ENCODE data around the gene SPC25.
"Not testable (repeated sequence)": the region's sequence is repeated elsewhere in the genome, so short reads cannot be mapped to it uniquely, and the experiment has no call there.

The SPC25 gene

DNA sequence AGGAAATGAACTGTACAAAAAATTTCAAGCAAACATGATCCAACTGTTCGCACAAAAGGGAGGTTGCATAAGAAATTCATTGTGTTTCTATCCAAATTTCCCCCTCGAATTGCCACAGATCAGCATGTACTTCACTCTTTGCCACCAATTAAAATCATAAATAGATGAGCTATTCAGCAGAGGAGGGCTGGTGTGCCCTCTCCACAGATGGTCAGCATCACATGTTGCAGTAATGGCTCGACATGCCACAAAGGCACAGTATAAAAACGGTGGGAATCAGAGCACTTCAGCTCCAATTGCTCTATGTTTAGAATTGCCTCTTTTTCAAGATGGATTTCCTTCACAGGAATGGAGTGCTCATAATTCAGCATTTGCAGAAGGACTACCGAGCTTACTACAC, 10.8 kb upstream of the SPC25 start, which contains the start of gene G6PC2:
G6PC2 (plus strand) TSS at position 289 of the 400 bp plus-strand sequence; CDS start at position 330, 41 bp downstream.
- no peak for DNase-seq

DNA sequence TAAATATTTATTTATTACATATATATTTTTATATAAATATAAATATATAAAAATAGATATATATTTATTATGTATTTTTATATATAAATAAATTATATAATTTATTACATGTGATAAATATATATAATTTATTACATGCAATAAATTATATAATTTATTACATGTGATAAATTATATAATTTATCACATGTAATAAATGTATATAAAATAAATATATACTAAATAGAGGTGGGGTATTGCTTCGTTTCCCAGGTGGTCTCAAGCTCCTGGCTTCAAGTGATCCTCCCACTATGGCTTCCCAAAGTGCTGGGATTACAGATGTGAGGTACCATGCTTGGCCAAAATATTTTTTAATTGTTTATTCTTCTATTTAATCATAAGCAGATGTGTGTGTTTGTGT, 7.2 kb upstream of the SPC25 start:
- DNase-seq, result no peak

DNA sequence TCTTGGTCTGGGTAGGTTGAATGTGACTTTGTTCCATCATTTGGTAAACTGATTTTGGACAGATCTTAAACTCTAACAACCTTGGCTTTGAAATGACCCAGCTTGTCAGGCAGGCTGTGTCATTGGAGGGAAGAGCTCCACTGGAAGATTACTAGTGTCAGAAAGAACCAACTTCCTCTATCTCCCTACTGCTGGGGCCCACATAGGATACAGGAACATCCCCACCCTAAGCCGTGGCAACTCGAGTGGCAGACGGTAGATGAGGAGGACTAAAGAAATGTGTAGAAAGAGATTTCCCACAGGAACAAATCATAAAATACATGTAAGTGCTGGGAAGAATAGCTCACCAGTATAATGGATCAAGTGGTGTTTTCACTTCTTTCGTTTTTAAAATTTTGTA, 6.6 kb upstream of the SPC25 start:
- DNase-seq, result no peak

DNA sequence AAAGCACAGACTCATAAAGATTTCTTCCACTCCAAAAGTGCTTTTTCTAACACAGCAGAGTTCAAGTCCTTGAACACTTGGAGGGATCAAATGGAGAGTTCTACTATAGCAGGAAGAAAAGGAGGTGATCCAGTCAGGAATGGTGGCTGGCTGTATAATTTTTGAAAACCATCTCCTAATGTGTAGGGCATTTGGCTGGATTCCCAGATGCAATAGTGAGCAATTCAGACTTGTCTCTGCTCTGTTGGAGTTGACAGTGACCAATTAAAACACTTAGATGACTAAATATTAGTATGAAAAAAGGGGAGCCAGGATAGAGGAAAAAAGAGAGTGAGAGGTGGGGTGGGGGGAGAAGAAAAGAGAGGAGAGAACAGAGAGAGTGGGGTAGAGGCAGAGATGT, 5.5 kb upstream of the SPC25 start:
- DNase-seq, result no peak

DNA sequence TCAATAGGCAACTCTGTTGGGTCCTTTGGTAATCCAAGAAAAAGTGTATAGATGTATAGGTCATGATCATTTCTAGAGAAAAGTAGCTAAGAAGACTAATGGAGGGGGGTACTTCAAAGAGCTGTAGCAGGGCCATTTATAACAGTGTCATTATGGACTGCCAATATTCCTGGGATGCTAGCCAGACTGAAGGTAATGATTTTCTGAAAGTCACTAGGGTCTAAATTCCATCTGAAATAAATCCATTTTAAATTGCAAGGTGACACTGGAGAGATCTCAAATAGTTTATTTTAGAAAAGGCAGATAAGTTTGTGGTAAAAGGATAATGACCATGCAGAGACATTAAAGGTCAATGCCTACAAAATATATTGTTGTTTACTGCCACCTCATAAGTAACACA, 4.5 kb upstream of the SPC25 start:
- no peak for DNase-seq

DNA sequence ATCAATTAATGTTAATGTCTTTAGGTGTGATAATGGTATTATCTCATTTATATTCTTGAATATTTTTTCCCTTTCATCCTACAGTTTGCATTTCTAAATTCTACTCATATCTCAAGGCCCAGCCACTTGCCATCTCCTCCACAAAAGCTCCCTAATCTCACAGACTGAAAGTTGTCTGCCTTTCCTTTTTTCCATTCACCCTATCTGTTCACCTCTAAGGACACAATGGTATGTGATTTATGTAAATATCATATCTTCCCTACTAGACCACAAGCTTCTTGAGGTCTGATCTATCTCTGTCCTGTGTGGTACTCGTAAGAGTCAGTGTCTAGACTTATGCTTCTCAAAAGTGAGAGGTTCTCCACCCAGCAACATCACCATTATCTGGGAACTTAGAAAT, 3.9 kb upstream of the SPC25 start:
- DNase-seq, result no peak

DNA sequence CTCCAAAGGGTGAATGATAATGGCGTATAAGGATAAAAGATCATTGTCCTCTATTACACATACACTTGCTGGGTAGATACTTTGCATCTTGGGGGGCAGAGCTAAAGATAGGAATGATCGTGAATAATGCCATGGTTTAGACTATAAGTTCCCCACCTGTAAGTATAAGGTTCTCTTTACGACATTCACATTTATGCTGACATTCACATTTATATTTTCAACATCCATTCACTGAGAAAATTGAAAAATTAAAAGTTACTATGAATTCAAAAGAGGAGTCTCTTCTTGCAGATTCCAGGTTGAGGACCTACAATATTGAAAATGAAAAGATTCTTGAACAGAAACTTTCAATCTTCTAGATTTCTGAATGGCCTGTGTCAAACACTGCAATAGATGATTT, 2.1 kb upstream of the SPC25 start:
- DNase-seq, result no peak

DNA sequence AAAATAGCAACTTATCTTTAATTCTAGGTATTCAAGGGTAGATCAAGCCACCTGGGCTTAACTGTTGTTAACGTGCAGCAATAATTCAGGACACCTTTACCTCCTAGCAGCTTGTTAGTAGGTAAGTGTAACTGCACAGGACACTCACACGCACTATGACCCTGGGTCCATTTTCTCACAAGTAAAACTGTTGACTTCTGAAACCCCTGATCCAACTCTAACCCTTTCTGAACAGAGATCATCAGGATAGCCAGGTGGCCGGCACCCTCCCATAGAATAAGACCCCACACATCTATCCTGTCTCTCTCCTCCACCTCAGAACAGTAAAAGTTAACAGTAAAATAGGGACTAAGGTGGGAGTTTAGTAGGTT, 610 bp downstream of the SPC25 start:
- DNase-seq, result no peak

DNA sequence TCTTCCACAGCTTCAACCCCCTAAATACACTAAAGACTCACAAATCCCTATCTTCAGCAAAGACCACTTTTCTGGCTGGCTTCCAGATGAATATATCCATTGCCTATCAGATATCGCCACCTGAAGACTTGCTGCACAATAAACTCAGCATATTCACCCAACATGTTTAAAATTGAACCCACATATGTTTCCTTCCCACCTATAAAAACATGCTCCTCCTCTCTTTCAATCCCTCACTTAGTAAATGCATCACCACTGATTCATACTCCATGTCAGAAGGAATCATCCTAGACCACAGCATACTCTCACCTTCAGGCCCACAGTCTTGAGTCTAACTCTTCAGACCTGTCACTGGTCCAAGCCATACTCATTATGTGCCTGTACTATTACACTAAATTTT, 5.3 kb downstream of the SPC25 start:
- DNase-seq, result no peak

DNA sequence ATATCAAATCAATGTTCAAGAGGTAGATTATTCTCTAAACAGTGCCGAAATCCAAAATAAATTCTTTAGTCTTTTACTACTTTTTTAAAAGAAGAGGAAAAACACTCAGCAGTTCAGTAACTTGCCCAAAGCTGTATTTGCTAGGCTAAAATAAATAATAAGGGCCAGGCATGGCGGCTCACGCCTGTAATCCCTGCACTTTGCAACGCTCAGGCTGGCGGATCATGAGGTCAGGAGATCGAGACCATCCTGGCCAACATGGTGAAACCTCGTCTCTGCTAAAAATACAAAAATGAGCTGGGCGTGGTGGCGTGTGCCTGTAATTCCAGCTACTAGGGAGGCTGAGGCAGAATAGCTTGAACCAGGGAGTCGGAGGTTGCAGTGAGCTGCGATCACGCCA, 8.1 kb downstream of the SPC25 start:
- DNase-seq, result not testable (repeated sequence)

DNA sequence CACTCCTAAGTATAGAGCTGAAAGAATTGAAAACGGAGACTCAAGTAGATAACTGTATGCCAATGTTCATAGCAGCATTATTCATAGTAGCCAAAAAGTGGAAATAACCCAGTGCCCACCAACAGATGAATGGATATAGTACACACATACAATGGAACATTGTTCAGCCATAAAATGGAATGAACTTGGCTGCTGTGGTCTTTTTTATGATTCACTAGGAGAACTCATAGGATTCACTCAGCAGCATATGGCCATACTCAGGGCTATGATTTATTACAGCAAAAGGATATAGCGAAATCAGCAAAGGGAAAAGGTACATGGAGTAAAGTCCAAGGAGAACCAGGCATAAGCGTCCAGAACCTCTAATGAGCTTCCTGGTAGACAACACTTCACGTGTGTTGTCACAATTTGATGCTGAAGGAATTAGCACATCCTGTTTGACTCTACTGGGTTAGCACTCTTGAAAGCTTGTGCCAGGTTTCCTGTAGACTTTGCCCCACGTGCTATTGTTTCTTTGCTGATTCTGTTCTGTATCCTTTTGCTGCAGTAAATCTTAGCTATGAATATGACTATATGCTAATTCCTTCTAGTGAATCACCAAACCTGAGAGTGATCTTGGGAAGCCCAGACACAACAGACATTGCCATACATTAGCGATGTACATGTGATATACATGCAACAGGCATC, 15.7 kb downstream of the SPC25 start:
- DNase-seq, result no peak

DNA sequence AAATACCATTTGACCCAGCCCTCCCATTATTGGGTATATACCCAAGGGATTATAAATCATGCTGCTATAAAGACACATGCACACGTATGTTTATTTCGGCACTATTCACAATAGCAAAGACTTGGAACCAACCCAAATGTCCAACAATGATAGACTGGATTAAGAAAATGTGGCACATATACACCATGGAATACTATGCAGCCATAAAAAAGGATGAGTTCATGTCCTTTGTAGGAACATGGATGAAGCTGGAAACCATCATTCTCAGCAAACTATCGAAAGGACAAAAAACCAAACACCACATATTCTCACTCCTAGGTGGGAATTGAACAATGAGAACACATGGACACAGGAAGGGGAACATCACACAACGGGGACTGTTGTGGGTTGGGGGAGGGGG, 19.4 kb downstream of the SPC25 start:
- not testable (repeated sequence) for DNase-seq

DNA sequence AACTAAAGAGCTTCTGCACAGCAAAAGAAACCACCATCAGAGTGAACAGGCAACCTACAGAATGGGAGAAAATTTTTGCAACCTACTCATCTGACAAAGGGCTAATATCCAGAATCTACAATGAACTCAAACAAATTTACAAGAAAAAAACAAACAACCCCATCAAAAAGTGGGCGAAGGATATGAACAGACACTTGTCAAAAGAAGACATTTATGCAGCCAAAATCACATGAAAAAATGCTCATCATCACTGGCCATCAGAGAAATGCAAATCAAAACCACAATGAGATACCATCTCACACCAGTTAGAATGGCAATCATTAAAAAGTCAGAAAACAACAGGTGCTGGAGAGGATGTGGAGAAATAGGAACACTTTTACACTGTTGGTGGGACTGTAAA, 19.9 kb downstream of the SPC25 start:
- not testable (repeated sequence) for DNase-seq

DNA sequence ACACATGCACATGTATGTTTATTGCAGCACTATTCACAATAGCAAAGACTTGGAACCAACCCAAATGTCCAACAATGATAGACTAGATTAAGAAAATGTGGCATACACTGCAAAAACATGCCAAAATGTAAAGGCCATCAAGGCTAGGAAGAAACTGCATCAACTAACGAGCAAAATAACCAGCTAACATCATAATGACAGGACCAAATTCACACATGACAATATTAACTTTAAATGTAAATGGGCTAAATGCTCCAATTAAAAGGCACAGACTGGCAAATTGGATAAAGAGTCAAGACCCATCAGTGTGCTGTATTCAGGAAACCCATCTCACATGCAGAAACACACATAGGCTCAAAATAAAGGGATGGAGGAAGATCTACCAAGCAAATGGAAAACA, 23.1 kb downstream of the SPC25 start:
- not testable (repeated sequence) for DNase-seq

DNA sequence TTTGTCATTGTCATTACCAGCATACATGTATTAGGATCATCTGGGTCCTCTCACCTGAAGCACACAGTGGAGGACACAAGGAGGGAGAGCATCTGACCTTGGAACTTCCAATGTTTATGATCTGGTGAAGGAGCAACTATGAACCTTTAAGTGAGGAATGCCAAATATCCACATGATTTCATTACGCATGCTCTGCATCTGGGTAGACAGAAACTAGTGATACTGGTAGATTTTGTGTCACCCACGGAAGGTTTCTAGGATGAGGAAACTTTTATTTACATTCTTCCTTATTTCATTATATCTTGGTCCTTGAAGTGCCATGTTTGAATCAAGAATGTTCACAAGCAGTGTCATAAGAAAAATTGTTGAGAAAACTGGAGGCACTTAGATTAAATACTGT, 32.1 kb downstream of the SPC25 start:
- DNase-seq, result no peak

DNA sequence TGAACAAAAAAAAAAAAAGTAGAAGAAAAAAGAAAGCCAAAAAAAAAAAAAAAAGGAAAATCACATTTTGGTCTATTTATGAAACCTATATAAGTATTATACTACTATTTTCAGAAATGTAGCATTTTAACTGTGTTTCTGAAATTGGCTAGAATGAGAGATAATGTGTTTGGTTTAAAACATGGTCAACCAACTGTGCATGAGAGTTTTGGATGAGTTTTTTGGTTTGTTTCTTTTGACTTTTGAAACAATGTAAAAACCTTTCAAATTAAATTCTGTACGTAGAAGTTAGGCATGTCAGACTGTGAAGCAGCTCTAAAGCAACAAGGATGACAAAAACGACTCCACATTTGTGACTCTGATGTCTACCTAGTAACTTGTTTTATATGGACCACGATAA, 34.6 kb downstream of the SPC25 start:
- no peak for DNase-seq

DNA sequence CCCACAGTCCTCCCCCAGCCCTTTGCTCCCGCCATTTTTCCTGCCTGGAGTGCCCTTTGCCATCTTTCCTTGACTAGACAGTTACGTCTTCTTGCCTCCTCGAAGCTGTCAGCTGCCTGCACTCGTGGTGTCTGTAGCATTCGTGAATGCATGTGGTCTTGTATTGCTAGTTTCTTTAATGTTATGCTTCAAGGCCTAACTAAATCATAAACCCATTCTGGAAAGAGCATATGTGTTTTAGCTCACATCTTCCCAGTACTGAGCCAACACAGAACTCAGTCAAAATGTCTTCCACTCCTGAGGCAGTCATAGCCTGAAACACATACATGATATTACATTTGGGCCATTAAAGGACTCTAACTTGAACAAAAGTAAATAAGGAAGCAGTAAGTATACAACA, 35.6 kb downstream of the SPC25 start:
- no peak for DNase-seq

DNA sequence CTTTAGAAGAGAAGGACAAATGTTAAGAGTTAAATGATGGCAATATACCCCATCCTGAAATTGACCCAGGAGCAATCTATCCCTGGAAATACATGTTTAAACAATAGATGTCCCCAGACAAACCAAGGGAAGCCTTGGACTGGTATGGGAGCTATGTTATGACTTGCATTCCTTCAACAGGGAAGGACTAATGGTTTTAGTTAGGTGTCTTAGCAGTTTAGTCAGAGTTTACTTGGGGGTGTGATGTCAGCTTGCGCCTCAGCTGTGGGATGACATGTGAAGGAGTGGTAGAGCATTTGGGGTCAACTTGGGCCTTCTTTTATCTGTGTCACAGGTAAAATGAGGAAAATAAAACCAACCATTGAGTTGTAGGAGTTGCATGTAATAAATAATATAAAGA, 36.8 kb downstream of the SPC25 start:
- DNase-seq, result no peak

DNA sequence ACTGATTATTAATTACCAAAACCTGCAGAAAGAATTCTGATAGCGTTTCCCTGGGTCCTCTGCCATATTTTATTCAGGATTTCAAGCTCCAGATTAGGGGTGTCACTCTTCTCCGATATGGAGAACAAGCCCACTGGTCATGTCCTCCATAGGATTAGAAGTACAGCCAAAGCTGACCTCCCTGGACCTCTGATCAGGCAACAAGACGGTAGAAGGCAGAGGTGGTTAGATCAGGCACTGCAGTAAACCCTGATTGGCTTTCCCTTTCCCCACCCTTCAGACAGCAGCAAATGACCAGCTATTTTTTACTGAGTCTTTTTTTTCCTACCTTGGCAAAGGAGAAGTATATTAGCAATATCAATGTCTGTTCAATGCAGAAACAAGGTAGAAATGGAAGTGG, 37.7 kb downstream of the SPC25 start:
- no peak for DNase-seq

DNA sequence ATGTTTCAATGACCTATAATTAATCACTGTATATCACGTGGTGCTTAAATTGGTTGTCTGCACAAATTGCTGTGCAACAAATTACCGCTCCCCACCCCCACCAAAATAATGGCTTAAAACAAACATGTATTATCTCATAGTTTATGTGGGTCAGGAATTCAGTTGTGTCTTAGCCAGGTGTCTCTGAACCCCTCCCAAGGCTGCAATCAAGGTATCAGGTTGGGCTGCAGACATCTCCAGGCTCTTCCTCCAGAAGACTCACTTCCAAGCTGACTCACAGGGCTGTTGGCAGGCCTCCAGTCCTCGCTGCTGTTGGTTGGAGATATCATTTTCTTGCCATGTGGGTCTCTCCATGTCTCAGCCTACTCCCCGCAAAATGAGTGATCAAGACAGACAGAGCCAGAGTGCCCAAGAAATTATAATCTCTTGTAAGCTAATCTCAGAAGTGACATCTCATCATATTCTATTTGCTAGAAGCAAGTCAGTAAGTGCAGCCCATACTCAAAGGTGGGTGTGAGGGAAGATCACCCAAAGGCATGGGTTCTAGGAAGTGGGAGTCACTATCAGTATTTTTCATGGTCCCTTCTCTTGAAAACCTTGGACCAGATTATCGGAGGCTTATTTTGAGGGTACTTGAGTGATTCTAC, 38.4 kb downstream of the SPC25 start:
- no peak for DNase-seq

DNA sequence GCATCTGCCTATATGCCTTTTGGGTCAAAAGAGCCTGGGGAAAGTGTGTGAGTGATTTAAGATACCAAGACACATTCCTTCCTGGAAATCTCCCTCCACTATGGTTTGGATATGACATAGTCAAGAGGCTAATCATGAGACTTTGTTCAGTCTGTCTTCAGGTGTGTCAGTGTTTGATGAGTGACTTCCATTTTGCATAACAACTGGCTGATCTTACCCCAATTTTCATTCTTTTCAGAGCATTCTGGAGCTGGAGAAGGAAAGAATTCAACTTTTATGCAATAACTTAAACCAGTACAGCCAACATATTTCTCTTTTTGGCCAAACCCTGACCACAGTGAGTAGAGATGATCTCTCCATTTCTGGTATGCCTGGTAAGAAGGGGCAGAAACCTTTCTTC, 39.4 kb downstream of the SPC25 start:
- no peak for DNase-seq

DNA sequence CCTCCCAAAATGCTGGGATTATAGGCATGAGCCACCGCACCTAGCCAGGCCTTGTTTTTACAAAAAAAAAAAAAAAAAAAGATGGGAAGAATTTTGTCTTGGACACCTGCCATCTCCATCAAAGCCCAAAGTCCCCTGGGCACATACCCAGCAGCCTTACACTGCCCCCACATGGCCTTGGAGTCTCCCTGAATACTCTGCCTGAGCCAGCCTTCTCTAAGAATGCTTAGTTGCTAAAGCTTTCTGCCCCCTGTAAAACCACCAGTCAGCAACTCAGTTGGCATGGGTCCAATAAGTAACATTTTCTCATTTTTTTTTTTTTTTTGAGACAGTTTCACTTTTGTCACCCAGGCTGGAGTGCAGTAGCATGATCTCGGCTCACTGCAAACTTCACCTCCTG, 40.6 kb downstream of the SPC25 start:
- no peak for DNase-seq

DNA sequence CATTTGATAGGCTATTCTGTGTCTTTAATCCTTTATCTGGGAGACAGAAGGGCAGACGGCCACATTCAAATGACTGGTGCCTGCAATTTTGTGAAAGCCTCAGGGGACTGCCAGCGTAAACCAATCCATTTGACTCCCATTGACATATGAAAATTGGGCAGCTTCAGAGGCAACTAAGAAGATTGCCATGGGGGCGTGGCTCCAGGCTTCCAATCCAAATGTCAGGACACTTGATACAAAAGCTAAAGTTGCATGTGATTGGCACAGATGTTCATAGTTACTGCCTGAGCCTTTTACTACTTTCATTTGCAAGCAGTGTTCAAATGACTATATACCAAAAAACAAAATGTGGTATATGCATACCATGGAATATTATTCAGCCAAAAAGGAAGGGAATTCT, 42.0 kb downstream of the SPC25 start:
- DNase-seq, result no peak

DNA sequence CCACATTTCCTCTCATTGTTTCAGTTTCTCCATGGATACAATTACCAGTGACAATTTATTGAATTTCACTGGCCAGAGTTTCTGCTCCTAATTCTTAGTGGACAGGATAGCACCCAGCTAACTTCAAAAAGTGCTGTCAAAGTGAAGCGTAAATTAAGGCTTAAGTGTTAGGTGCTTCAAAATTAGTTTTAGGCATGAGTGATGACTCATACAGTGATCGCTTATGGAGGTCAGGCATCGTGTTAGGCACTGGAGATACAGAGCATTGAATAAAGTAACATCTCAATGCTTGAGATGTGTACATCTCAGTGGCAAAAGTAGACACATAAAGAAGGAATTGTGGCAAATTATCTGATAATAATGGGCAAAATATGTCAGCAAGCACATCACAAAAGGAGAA, 47.0 kb downstream of the SPC25 start:
- DNase-seq, result no peak

DNA sequence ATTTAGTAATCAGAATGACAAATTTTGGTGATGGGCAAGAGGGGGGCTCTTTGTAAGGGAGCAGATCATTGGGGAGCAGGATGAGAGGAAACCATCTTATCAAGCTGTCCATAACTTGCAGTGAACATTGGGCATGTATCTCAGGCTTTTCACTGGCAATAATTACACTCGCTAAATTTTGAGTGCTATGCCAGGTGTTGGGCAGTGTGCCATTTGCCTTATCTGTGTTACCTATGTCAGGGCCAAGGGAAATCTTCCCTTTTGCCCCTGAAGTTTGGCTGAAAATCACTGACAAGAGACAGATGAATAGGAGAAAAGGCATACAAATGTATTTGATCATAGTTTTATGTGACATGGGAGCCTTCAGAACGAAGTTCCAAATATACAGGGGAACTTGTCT, 48.8 kb downstream of the SPC25 start:
- DNase-seq, result no peak

Data from NCI-H2081 treated with DMSO at 0.1 percent for 48 hours (cell line).